IMR-90 (cell line): ENCODE results near the gene EDDM13.
"Not testable (repeated sequence)": the region's sequence is repeated elsewhere in the genome, so short reads cannot be mapped to it uniquely, and the experiment has no call there.

Source experiments
- BHLHE40 ChIP-seq: fragments of 150-350 bp; IDR thresholded peaks from 2 replicates; pipeline ENCODE4 v1.6.1; 2016; ENCODE audit warnings: mild to moderate bottlenecking, low read depth, low read length
- CEBPB ChIP-seq: IDR thresholded peaks from 2 replicates; pipeline ENCODE4 v1.6.1; 2012; ENCODE audit warnings: low read depth, low read length, improper control_type of control experiment
- CTCF ChIP-seq: conservative IDR thresholded peaks from 2 replicates; pipeline ENCODE4 v1.5.1; 2012; ENCODE audit warnings: mild to moderate bottlenecking, low read depth, low read length, improper control_type of control experiment
- ELK1 ChIP-seq: fragments of 150-350 bp; IDR thresholded peaks from 2 replicates; pipeline ENCODE4 v1.6.1; 2016; ENCODE audit warnings: low read depth, mild to moderate bottlenecking, low read length, moderate library complexity, borderline replicate concordance
- POLR2A ChIP-seq: IDR thresholded peaks from 2 replicates; pipeline ENCODE4 v1.6.1; 2012; ENCODE audit warnings: mild to moderate bottlenecking, low read depth, low read length
- RAD21 ChIP-seq: IDR thresholded peaks from 2 replicates; pipeline ENCODE4 v1.6.1; 2012; ENCODE audit warnings: low read length, improper control_type of control experiment
- RFX5 ChIP-seq: IDR thresholded peaks from 2 replicates; pipeline ENCODE4 v1.8.0; 2012; ENCODE audit warnings: low read depth, mild to moderate bottlenecking, low read length, moderate library complexity

GRCh38 chr19:56307062-56307461, 34.5 kb downstream of the EDDM13 start:
- not testable (repeated sequence) for TF ChIP-seq CTCF, POLR2A, RFX5, CEBPB, BHLHE40, RAD21, ELK1
